ENCODE results near the gene LTA4H.

DNA sequence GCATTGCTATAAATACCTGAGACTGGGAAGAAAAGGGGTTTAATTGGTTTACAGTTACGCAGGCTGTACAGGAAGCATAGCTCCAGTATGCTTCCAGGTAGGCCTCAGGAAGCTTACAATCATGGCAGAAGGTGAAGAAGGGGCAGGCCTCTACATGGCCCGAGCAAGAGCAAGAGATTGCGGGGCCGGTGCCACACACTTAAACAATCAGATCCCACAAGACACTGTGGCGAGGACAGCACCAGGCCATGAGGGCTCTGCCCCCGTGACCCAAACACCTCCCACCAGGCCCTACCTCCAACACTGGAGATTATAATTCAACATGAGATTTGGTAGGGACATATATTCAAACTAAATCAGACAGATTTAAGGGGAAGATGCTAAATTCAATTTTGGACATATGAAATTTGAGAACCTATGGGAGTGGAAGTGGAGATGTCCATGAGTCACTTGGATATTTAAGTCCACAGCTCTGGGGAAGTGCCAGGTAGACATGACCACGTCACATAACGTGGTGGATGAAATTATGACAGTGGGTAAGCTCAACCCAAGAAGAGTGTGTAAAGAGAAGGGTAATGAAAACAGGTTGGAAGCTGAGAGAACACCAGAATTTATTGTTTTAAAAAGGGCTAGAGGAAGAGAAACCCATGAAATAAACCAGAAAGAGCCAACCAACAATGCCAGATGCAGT is 1.5 kb upstream of the LTA4H start:
- TF ChIP-seq CTCF (IDR thresholded peaks at IDR 0.05) (no peak), POLR2A (IDR thresholded peaks at IDR 0.05) (no peak)
